SU-DHL-6 (cell line): Measurements from ENCODE around the gene CYTH1.

Experiments
- H2AFZ ChIP-seq: fragments of 200-600 bp; sonication (generic); 2 replicates; pipeline ENCODE4 v1.6.1; 2014; ENCODE audit warnings: low read depth, mild to moderate bottlenecking, moderate library complexity, mixed read lengths, antibody characterized with exemption, low read length; ENCODE audit not compliant: severe bottlenecking
- H3F3A ChIP-seq: fragments of 200-600 bp; shearing (Covaris generic); 2 replicates; pipeline ENCODE4 v1.6.0; 2016; ENCODE audit warnings: antibody characterized with exemption, mild to moderate bottlenecking; ENCODE audit not compliant: insufficient read depth
- H3K27ac ChIP-seq: fragments of 200-600 bp; sonication (generic); 2 replicates; pipeline ENCODE4 v1.5.1; 2016; ENCODE audit warnings: low read depth, mild to moderate bottlenecking, low read length, moderate library complexity, mixed read lengths
- H3K27me3 ChIP-seq: fragments of 200-600 bp; sonication (generic), shearing (Covaris generic); 2 replicates; pipeline ENCODE4 v1.6.0; 2014; ENCODE audit warnings: mild to moderate bottlenecking, low read length
- H3K36me3 ChIP-seq: fragments of 200-600 bp; sonication (generic); 2 replicates; pipeline ENCODE4 v1.6.1; 2014; ENCODE audit warnings: mild to moderate bottlenecking, low read length, mixed read lengths
- H3K4me2 ChIP-seq: fragments of 300-600, 200-600 bp; shearing (Covaris generic), sonication (generic); 2 replicates; pipeline ENCODE4 v1.6.0; 2014; ENCODE audit warnings: low read length, low read depth, mild to moderate bottlenecking; ENCODE audit not compliant: poor library complexity, severe bottlenecking
- H3K4me3 ChIP-seq: fragments of 200-600 bp; sonication (generic); 2 replicates; pipeline ENCODE4 v1.5.1; 2014; ENCODE audit warnings: antibody characterized with exemption, low read length, mild to moderate bottlenecking, mixed read lengths; ENCODE audit not compliant: insufficient read depth, poor library complexity, severe bottlenecking
- H3K79me2 ChIP-seq: fragments of 200-600 bp; sonication (generic); 2 replicates; pipeline ENCODE4 v1.6.1; 2014; ENCODE audit warnings: mild to moderate bottlenecking, low read length, moderate library complexity; ENCODE audit not compliant: insufficient read depth
- H3K9ac ChIP-seq: fragments of 200-600 bp; sonication (generic); 2 replicates; pipeline ENCODE4 v1.7.0; 2014; ENCODE audit warnings: mild to moderate bottlenecking, low read length
- H3K9me2 ChIP-seq: fragments of 200-600 bp; sonication (generic); replicated peaks from 2 replicates; pipeline ENCODE4 v1.6.1; 2014; ENCODE audit warnings: low read length; ENCODE audit not compliant: insufficient read depth
- H3K9me3 ChIP-seq: fragments of 200-600 bp; sonication (generic); 2 replicates; pipeline ENCODE4 v1.6.1; 2014; ENCODE audit warnings: low read length, mixed read lengths; ENCODE audit not compliant: insufficient read depth
- H4K20me1 ChIP-seq: fragments of 200-600 bp; sonication (generic); 2 replicates; pipeline ENCODE4 v1.6.1; 2014; ENCODE audit warnings: low read depth, mild to moderate bottlenecking, antibody characterized with exemption, low read length, moderate library complexity, mixed read lengths
- CTCF ChIP-seq: fragments of 200-600 bp; sonication (generic); IDR thresholded peaks from one replicate; pipeline ENCODE4 v1.5.1; 2017; ENCODE audit warnings: antibody characterized with exemption, mild to moderate bottlenecking, low read length, moderate library complexity; ENCODE audit not compliant: insufficient read depth, poor library complexity, severe bottlenecking
- EZH2phosphoT487 ChIP-seq: fragments of 200-600 bp; sonication (generic), shearing (Covaris generic); conservative IDR thresholded peaks from 2 replicates; pipeline ENCODE4 v1.6.1; 2018; ENCODE audit warnings: mild to moderate bottlenecking, antibody characterized with exemption, low read length, moderate library complexity, mixed read lengths

CYTH1 gene

GRCh38 chr17:78694805-78695531 lies 87.1 kb downstream of the CYTH1 start:
- Histone ChIP-seq H3F3A (peaks cover 15% of the 10 kb centered on the region; the same call in 1 of the 2 replicates), H3K9ac (no peak overlapping the region), H3K27me3 (no peaks in the 10 kb centered on the region), H3K27ac (peak overlapping the region; percentile 76), H3K36me3 (peaks cover 51% of the 10 kb centered on the region), H4K20me1 (no peaks in the 10 kb centered on the region), H3K79me2 (peaks cover 4% of the 10 kb centered on the region; the same call in 1 of the 2 replicates), H3K9me2 (no peaks in the 10 kb centered on the region), H3K4me2 (peak overlapping the region; percentile 6), H3K4me3 (no peak overlapping the region), H3K9me3 (no peaks in the 10 kb centered on the region), H2AFZ (no peak overlapping the region)
- TF ChIP-seq CTCF, result no peak
- no peak for TF ChIP-seq EZH2phosphoT487

- no peaks in the 10 kb centered on the region for H3K9me2 ChIP-seq
- H3K36me3 ChIP-seq, result peaks cover 47% of the 10 kb centered on the region
These were observed 88.6 kb downstream of the CYTH1 start for GRCh38 chr17:78693346-78694083.

GRCh38 chr17:78692460-78693010 lies 89.5 kb downstream of the CYTH1 start:
- no peaks in the 10 kb centered on the region for H4K20me1 ChIP-seq

More at GRCh38 chr17:78693346-78694083, 88.6 kb downstream of the CYTH1 start:
- Histone ChIP-seq H3K9ac (no peak overlapping the region), H2AFZ (no peak overlapping the region), H4K20me1 (no peaks in the 10 kb centered on the region), H3K4me2 (no peak overlapping the region), H3K4me3 (no peak overlapping the region), H3K27me3 (no peaks in the 10 kb centered on the region), H3K9me3 (no peaks in the 10 kb centered on the region), H3F3A (0 out of 2 replicates have a peak, but pooled peaks cover 8% of the 10 kb centered on the region), H3K27ac (no peak overlapping the region), H3K79me2 (peaks cover 4% of the 10 kb centered on the region; the same call in 1 of the 2 replicates)
- TF ChIP-seq EZH2phosphoT487 (no peak), CTCF (no peak)

More at GRCh38 chr17:78692460-78693010, 89.5 kb downstream of the CYTH1 start:
- Histone ChIP-seq H3K27ac (no peak overlapping the region), H3K79me2 (peaks cover 4% of the 10 kb centered on the region; the same call in 1 of the 2 replicates), H3K9me2 (no peaks in the 10 kb centered on the region), H3K27me3 (no peaks in the 10 kb centered on the region), H3K4me2 (no peak overlapping the region), H3F3A (no peaks in the 10 kb centered on the region), H3K36me3 (peaks cover 42% of the 10 kb centered on the region), H3K9me3 (no peaks in the 10 kb centered on the region), H3K9ac (no peak overlapping the region), H2AFZ (no peak overlapping the region), H3K4me3 (no peak overlapping the region)
- TF ChIP-seq CTCF (no peak), EZH2phosphoT487 (no peak)
